ENCODE results near the gene LMTK2.

The LMTK2 gene

DNA sequence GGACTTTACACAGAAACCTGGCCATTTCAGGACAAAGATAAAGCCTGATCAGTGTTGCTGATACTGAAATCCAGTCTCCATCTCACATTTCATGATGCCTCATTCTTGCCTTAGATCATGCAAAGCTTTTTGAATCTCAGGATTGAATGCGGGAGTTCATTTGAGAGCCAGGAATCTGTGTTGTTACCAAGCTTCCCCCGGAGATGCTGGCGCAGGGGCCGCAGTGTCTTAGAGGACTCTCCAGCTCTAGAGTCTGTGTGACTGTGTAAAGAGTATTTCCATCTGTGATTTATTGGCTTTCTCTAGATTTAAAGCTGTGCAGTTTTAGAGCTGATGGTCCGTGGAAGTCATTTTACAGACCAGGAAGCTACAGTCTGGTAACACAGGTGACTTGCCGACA lies 32.0 kb downstream of the LMTK2 start:
- DNase-seq: no peak

DNA sequence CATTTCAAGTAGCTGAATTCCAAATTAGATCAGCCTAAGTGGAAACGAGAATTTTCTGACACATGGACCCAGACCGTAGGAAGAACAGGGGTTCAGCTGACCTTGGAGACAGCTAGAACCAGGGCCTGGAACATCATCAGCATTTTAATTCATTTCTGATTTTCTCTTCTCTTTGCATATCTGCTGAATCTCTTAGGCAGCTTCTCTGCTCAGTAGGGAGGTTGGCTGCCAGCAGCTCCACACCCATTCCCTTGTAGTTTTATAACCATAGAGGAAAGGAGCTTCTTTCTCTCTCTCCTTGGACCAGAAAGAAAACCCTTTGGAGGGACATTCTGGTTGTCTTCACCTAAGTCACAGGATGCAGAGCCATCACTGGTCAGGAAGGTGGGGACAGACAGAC lies 36.0 kb downstream of the LMTK2 start:
- DNase-seq: no peak

DNA sequence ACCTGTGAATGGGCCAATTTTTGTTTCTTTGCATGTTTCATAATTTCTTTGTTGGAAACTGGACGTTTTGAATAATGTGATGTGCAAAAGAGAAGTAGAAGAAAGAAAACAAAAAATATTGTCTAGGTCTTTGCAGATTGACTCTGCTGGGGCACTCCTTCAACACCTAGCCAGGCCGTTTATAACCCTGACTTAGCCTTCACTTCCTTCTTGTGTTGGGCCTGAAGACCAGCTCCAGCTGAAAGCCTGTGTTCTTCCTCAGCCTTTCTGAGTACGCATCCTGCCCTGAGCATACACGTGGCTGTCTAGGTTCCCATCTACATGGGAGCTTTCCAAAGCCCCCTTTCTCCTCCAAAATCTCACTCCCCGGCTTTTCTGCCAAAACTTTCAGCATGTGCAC lies 41.9 kb downstream of the LMTK2 start:
- DNase-seq: no peak

DNA sequence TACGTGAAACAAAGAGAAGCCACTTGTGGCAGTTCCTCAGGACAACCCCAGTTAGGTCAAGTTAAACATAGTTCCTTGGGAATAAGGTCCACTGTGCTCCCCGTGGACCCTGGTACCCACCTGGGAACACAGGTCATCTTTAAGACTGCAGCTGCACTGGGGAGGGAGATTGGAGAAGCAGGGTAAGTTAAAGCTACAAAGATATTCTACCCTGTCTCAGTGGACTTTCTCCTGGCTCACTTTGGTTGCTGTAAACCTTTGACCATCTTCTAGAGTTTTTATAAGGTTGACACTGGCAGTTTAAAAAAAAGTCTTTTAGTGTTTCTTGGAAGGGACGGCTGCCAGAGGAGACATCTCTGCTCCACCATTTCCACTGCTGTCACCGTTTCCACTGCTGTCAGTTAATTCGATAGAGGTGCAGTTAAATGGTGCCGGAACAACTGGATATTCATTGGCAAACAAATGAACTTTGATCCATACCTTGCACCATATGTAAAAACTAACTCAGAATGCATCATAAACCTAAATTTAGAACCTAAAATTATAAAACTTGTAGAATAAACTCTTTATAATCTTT lies 42.5 kb downstream of the LMTK2 start:
- no peak for DNase-seq

DNA sequence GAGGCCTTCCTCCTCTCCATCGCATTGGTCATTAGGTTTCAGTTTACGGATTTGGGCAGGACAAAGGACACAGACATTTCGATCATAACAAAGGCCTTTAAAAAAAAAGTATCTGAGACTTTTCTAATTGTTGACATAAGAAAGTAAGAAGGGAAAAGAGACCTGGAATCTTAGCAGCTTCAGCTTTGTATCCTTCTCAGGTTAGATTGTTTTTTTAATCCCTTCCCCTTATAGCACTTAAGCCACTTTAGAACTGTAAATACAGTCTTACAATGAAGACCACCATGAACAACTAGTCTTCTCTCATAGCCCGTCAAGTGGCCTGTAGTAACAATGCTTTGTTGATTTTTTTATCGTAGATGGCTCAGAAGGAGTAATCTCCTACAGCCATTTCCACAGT lies 45.2 kb downstream of the LMTK2 start:
- DNase-seq: no peak

DNA sequence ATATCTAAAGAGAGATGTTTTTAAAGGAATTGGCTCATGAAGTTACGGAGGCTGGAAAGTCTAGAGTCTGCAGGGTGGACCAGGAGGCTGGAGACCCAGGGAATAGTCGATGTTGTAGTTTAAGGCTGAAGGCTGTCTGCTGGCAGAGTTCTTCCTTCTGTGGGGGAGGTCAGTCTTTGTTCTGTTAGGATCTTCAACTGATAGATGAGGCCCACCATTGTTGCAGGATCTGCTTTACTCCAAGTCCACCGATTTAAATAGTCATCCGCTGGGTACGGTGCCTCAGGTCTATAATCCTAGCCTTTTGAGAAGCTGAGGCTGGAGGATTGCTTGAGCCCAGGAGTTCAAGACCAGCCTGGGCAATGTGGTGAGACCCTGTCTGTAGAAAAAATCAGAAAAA lies 50.0 kb downstream of the LMTK2 start:
- DNase-seq: no peak

DNA sequence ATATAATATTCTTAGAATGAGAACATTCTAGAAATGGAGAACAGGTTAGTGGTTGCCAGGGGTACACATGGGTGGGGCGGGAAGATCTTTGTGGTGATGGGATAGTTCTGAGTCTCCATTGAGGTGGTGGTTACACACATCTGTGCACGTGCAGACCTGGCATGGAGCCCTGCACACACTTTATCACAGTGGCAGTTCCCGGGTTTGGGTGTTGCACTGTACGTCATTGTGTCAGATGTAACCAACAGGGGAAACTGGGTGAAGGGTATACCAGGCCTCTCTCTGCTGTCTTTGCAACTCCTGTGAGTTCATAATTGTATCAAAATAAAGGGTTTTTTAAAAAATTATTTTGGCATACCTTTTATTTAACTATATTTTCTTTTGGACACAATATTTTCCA lies 51.1 kb downstream of the LMTK2 start:
- DNase-seq: no peak

DNA sequence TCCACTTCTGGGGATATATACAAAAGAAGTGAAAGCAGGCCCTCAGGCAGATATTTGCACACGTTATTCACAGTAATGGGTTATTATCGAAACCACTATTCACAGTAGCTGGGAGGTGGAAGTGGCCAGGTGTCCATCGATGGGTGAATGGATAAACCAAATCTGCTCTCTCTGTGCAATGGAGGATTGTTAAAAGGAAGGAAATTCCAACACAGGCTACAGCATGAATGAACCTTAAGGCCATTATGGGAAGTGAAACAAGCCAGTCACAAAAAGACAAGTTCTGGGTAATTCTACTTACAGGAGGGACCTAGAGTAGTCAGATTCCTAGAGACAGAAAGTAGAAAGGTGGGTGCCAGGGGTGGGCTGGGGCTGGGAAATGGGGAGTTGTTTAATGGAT lies 56.1 kb downstream of the LMTK2 start:
- peak; percentile 39 for DNase-seq

DNA sequence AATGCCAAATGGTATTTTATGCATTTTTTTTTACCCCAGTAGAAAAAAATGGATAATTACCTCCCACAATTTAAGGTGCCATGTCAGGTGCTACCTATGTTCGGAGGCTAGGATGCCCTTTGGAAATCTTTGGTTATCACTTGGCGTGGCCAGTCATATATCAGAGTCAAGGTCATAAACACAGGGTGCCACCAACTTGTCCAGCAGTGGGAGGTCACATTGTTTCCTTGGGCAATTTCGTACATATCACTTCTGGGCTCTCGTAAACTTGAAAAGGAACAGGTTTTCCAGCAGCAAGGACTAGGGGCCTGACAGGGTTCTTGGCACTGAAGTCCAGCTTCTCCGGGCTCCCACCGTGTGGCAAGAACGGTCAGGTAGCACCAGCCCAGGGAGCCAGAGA lies 56.6 kb downstream of the LMTK2 start:
- DNase-seq: no peak

DNA sequence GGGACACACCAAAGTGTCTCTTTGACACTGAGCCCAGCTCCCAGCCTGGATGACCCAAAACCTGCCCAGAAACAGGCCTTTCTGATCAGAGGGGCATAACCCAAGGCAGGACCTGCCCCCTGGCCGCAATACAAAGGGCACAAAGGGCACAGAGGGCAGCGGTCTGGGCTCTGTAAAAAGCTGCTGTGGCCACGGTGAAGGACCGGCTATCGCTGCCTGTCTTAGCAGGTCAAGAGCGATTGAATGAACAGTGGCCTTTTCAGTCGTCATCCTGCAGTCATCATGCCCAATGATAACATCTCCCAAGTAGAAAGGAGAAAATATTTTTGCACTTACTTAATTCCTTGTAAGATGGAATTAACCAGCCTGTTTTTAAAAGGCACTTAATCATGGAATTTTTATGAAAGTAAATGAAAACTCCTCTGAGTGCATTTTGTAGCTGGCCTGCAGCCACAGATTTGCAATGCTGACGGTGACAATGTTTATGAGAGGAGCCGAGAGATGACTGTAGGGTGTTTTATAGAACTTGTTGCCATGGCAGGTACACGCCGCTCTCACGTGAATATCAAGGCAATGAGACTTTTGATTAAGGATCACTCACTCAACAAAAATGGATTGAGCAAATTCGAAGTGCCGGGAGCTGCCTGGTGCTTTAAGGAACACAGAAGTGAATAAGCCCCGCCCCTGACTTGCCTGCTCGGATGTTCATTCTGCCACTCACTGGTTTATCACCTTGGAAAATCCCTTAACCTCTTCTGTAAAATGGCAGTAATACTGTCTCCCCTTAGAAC lies 57.2 kb downstream of the LMTK2 start:
- DNase-seq: peak; percentile 4

DNA sequence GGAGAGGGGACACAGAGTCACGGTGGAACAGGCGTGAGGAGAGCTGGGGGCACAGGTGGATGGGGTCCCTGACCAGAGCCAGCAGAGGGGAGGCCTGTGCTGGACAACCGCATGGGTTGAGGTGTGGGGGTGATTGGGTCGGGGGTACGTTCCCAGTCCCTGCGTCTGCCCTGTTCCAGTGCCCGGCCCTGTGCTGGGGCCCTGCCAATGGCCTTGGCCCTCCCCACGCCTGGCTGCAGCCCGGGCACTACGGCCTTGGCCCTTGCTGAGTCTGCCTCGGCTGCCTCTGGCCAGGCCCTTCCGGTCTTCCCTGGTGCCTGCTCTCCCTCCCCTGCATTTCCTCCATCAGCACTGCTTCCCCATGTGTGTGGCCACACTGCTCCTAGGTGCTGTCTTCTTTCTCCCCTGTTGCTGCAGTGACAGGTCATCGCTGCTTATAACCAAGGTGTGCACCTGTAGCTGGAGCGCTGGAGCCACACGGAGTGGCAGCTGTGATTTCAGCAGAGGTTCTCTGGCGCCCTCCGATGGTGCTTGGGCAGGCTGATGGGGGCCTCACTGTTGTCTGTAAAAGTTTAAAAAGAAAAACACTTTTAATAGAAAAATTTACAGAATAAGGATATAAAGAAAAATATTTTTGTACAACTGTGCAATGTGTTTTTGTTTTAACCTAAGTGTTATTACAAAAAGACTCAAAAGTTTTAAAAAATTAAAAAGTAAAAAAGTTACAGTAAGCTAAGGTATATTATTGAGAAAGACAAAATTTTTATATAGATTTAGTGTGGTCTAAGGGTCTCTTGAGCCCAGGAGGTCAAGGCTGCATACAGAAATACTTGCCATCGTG lies 59.4 kb downstream of the LMTK2 start:
- peak; percentile 59 for DNase-seq

DNA sequence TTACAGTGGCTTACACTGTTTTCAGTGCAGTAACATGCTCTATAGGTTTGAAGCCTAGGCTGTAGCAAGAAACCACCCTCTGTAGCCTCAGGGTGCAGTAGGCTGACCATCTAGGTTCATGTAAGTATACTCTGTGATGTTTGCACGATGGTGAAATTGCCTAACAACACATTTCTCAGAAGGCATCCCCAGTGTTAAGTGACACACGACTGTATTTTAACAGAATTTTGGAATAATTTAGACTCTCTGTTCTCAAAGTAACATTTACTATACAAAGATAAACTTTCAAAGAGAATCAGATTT lies 60.0 kb downstream of the LMTK2 start:
- DNase-seq: no peak

DNA sequence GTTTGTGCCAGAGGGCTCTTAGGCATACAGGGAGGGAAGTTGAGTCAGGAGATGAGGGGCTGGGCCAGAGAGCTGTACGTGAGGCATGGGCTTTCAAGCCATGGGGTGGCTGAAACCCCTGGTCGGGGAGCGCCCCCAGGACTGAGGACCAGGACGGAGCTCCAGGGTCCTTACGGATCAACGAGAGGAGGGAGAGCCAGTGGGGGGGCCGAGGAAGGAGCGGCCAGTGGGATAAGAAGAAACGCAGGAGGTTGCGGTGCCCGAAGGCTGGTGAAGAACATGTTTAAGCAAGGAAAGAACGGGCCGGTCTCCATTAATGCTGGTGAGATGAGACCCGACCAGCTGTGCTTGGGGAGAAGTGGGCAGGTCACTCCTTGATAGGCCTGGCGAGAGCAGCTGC lies 61.0 kb downstream of the LMTK2 start:
- no peak for DNase-seq

DNA sequence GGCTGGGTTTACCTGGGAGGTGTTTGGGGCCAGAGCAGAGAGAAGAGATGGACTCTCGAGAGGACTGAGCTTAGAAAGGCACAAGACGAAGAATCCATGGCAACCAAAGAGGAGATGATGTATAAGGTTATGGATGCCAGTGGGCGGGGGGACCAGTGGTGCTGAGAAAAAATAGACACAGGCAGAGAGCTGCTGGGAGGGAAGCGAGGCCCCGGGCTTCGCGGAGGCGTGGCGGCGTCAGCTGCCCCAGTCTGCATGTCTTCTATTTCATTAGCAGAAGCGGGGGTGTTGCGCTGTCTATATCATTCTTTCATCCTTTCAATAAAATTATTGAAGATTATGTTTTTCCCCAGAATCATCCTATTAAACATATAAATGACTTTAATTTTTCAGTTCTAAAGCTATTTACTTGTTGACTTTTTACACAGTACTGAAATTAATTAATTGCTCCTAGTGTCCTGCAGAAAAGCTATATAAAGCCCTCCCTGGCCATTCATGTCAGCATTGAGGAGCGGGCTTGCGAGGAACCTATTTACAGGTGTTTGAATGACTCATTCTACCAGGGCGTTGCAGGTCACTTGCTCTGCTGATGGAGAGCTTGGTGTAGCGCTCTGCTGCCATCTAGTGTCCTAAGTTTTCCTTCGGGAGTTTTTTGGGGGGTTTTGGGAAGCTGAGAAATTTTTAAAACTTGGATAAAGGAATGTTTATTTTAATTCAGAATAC lies 61.7 kb downstream of the LMTK2 start:
- peak; percentile 52 for DNase-seq

DNA sequence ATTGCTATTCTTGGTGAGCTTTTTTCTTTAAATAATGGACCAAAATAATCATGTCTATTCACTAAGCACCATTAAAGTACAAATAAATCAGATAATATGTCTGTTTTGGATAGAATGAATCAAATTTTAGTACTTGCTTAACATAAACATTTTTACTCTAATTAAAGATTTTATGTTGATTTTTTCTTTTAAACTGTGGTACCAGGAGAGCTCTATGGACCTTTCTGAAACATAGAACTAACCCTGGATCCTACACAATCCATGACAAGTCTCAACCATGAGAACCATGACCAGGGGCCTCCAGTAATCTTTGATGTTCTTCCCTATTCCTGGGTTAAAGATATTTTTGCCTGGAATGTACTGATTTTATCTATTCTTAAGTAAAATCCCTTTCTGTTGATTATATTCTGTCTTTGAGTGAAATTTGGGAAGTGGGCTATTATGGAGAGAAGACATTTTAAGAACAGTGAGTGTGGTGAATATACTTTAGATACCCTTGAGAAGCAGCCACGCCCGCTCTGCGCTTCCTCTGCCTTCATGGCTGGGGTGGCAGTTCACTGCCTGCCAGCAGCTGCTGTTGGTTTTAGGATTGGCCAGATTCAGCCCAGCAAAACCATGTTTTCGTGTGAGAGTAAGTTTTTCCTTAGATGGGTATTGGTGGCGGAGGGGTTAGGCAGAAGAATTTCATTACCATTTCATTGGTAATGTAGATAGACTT lies 62.4 kb downstream of the LMTK2 start:
- no peak for DNase-seq

DNA sequence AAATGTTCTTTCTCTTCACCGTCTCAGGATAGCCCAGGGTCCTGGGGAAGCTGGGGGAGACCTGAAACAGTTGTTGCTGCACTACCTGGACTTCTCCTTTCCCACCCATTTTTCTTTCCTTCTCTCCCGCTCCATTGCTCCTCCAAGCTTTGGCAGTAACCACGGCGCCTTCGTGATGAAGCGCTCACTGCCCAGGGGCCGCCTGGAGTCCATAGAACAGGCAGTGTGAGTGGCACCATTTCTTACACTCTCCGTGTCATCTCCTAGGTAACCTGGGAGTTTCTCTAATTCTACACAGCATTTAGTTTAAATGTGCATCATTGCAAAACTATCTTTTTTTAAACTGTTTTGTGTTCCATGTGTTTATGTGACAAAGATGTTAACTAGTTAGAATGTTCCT lies 64.3 kb downstream of the LMTK2 start:
- no peak for DNase-seq

DNA sequence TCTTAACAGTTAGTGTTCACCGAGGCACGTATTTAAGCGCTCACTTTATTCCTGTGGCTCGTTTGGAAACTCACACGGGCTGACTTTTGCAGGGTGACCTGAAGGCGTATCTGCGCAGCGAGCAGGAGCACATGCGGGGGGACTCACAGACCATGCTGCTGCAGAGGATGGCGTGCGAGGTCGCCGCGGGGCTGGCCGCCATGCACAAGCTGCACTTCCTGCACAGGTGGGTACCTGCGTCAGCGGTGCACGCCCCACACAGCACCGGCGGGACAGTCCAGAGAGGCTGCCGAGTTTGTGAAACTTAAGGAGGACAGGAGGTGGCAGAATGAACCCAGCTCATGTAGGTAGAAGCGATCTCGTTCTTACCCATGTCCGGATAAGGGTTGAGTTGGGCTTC lies 64.8 kb downstream of the LMTK2 start:
- no peak for DNase-seq

DNA sequence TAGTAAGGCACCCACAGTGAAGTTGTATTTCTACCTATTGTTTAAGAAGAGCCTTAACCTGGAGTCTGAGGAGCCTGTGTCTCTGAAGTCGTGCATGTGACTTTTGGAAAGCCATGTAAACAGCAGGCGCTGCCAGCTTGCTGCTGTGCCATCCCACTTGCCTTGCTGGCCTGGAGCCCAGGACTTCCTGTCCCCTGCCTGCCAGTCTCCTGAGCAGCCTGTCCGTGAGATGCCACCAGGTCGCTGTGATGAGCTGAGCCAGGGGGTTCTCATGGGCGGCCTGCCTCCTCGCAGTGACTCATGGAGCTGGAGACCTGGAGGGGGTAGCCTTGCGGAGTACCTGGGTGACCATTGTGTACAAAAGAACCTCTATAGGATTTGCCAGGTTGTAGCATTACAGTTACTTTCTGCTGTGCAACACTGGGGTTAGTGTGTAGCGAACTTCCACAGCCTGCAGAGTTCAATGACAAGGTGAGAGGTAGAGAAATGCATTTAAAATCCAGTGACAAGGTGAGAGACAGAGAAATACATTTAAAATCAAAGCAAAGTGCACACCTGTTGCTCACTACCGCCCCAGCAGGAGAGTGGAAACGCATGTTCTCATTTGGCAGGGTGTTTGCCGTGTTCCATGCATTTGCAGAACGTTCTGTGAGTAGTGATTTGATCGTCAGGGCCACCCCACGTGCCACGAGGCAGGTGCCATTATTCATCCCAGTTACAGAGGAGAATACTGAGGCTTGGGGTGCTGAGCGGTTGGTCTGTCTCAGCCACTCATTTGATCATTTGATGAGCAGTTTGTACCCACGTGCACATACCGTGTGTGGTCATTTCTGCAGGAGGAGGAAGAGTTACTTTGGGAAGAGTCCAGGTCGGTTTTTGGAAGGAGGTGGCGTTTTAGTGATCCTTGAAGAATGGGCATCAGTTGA lies 67.9 kb downstream of the LMTK2 start:
- DNase-seq: no peak

DNA sequence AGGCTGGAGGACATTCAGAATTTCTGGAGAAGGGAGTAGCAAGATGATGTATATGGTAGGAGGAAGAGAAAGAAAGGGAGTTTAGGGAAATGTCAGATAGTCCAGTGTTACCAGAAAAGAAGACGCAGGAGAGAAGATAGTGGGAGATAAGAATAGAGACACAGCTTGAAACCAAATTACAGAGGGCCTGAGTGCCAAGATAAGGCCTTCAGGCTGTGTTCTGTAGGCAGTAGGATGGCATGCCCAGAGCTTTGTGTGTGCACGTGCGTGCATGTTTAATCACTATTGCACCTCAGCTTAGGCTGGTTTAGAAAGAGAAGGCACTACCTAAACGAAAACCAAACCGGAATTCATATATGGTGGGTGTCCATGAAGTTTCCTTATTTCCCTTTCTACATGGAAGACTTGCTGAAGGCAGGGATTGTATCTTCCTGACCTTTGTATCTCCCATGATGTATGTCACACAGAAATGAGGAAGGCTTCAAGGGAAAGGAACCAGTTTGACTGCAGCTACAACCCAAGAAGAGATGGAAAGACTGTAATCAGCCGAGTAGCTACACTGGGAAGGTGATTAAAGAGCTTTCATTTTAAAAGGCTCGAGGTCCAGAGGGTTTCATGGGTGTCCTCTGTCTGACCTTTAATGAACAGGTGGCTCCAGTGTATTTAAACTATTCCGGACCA lies 68.7 kb downstream of the LMTK2 start:
- DNase-seq: no peak

DNA sequence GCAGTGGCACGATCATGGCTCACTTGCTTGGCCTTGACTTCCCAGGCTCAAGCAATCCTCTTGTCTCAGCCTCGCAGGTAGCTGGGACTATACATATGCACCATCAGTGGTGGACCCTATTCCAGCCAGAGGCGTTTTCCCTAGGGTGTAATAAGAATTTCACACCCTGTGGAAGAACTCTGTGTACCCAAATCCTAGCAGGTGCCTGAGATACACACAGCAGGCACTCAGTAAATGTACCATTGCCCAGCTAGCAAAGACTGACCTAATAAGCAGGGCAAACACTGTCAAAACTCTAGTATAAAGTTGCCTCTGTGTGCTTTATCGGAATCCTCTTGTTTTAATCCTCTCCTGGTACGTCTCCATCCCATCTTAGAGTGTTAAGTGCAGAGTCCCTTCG lies 70.9 kb downstream of the LMTK2 start:
- no peak for DNase-seq

DNA sequence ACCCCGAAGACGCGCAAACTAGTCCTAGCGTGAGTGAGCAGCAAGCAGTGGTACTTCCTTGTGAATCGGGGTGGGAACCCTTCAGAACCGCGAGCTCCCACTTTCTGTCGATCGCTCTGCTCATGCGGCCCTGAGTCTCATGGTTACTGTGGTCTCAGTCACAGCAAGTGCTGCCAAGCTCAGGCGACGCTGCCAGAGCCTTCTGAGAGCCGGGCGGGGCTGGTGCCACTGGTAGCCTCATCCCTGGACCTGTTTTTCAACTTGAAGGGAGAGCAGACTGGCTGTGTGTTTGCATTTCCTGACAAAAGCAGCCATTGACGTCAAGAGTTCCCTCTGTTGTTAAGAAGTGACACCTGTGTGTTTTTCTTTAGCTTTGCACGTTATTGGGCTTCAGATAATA lies 71.7 kb downstream of the LMTK2 start:
- DNase-seq: no peak

Data from suppressor macrophage treated with lipopolysaccharide for 4 hours (primary cell).